PC-9 (cell line): ENCODE results near the gene MAST2. TPM values are rescaled to one million over a fixed set of nuclear protein-coding genes. Genes with fewer than 3 reads are reported as not detected.
"Not testable (repeated sequence)": the region's sequence is repeated elsewhere in the genome, so short reads cannot be mapped to it uniquely, and the experiment has no call there.

Experiments
- BruUV-seq: library from RNA; stranded (reverse); fragments of 400-500 nt; replicated peaks from 2 replicates; lab custom pipeline; 2021; lab: Mats Ljungman, UMichigan
- CTCF ChIA-PET: fragments of 300-600 bp; sonication (Branson Sonifier 250); formaldehyde crosslinking; loops from one replicate; lab custom pipeline; 2022; ENCODE audit warnings: antibody characterized with exemption; lab: Charles Lee
- POLR2A ChIA-PET: fragments of 300-600 bp; sonication (Branson Sonifier 250); formaldehyde crosslinking; loops from one replicate; lab custom pipeline; 2022; ENCODE audit warnings: antibody characterized with exemption; ENCODE audit not compliant: unreplicated experiment; lab: Charles Lee
- DNase-seq, 2 experiments: peaks; one replicate each; pipeline versions ENCODE4 v3.0.0 to v3.0.0-alpha.2; 2015 to 2022; ENCODE audit warnings: mixed read lengths in 1 of 2
- H2AFZ ChIP-seq: fragments of 200-600 bp; sonication (generic); 2 replicates; pipeline ENCODE4 v1.8.1; 2017; ENCODE audit warnings: antibody characterized with exemption
- H3F3A ChIP-seq: fragments of 200-600 bp; sonication (generic); 2 replicates; pipeline ENCODE4 v1.8.1; 2017; ENCODE audit warnings: antibody characterized with exemption, mild to moderate bottlenecking, low read depth; ENCODE audit not compliant: insufficient read depth
- H3K27ac ChIP-seq: fragments of 200-600 bp; sonication (generic); 2 replicates; pipeline ENCODE4 v1.6.1; 2016; ENCODE audit warnings: mixed run types
- H3K27me3 ChIP-seq: fragments of 200-600 bp; sonication (generic); 2 replicates; pipeline ENCODE4 v1.6.1; 2016; ENCODE audit warnings: low read depth, mixed run types; ENCODE audit not compliant: insufficient read depth
- H3K36me3 ChIP-seq: fragments of 200-600 bp; sonication (generic); 2 replicates; pipeline ENCODE4 v1.6.1; 2016; ENCODE audit warnings: low read depth, mixed run types
- H3K4me1 ChIP-seq: fragments of 200-600 bp; sonication (generic); replicated peaks from 2 replicates; pipeline ENCODE4 v1.6.1; 2016; ENCODE audit warnings: mixed run types; ENCODE audit not compliant: insufficient read depth
- H3K4me2 ChIP-seq: fragments of 200-600 bp; sonication (generic); 2 replicates; pipeline ENCODE4 v1.6.1; 2017; ENCODE audit warnings: mixed run types
- H3K4me3 ChIP-seq: fragments of 200-600 bp; sonication (generic); 2 replicates; pipeline ENCODE4 v1.6.1; 2016; ENCODE audit warnings: mixed run types
- H3K79me2 ChIP-seq: fragments of 200-600 bp; sonication (generic); 2 replicates; pipeline ENCODE4 v1.6.1; 2017; ENCODE audit warnings: low read depth, mixed run types
- H3K9me2 ChIP-seq: fragments of 200-600 bp; sonication (generic); 2 replicates; pipeline ENCODE4 v1.8.1; 2017; ENCODE audit warnings: mild to moderate bottlenecking; ENCODE audit not compliant: insufficient read depth
- H3K9me3 ChIP-seq: fragments of 200-600 bp; sonication (generic); 2 replicates; pipeline ENCODE4 v1.8.1; 2016; ENCODE audit warnings: low read depth; ENCODE audit not compliant: insufficient read depth
- H4K20me1 ChIP-seq: fragments of 200-600 bp; sonication (generic); 2 replicates; pipeline ENCODE4 v1.8.1; 2017; ENCODE audit not compliant: insufficient read depth
- CTCF ChIP-seq: fragments of 200-600 bp; sonication (generic); conservative IDR thresholded peaks from 2 replicates; pipeline ENCODE4 v1.6.1; 2017; ENCODE audit warnings: mixed run types, antibody characterized with exemption, mild to moderate bottlenecking, moderate library complexity
- EZH2 ChIP-seq: fragments of 200-600 bp; sonication (generic); IDR thresholded peaks from 2 replicates; pipeline ENCODE4 v1.8.0; 2017; ENCODE audit warnings: antibody characterized with exemption, low read depth
- intact Hi-C: fragments of 100-400 bp; cut with micrococcal nuclease; formaldehyde crosslinking; loops from one replicate; pipeline ENCODE4 v1.10.0; 2022; ENCODE audit not compliant: unreplicated experiment
- total RNA-seq: library from RNA; stranded (reverse); gene quantifications from 2 replicates; pipeline ENCODE4 v1.2.3, GENCODE V29; 2021

Gene MAST2
- total RNA-seq, 1 experiment from 2014 or later: 58.8 TPM

DNA sequence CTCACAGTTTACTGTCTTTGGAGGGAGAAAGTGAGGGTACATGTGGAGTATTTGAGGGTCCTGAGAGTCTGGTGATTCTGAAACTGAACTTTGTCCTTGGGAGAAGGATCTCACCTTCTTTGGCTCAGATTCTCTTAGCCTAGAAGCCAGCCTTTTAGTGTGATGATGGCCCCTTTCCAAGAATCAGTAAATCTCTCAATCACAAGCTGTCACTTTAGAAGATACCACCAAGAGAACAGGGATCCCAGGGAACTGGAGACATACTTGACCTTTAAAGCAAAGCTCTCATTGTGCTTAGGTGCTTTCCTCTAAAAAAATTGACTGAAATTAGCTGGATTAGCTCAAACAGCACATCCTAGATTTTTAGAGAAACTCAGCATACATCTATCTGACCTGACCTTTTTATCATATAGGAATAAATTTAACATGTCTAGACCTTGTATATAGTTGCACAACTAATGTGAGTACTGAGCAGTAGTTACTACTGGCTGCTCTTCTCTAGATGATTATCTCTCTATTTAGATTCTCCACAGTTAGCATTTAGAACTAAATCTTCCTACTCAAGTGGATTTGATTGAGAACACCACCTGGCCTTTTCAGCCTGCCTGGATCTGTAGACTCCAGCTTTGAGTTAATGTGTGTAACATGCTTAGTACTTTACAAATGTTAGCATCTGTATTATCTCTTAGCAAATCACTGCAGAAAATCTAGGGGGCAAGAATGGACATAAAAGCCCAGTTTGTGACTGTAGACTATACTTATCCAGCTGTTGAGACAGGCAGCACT is 157.7 kb downstream of the MAST2 start:
- no peak overlapping the region for H3K4me3 ChIP-seq
- CTCF ChIA-PET: no interaction called here
- H3K79me2 ChIP-seq: no peaks in the 10 kb centered on the region
- H3K36me3 ChIP-seq: no peaks in the 10 kb centered on the region
- no peaks in the 10 kb centered on the region for H3F3A ChIP-seq
- TF ChIP-seq CTCF: no peak
- no peak for TF ChIP-seq EZH2
- no peaks in the 10 kb centered on the region for H4K20me1 ChIP-seq
- no peak overlapping the region for H3K27ac ChIP-seq
- H3K9me2 ChIP-seq: no peaks in the 10 kb centered on the region
- no TSS peak for BruUV-seq
- H3K27me3 ChIP-seq: no peaks in the 10 kb centered on the region
- POLR2A ChIA-PET: no interaction called here
- no peak overlapping the region for H3K4me2 ChIP-seq
- no peaks in the 10 kb centered on the region for H3K9me3 ChIP-seq
- intact Hi-C loops: no loop called here
- no peak overlapping the region for H2AFZ ChIP-seq
- DNase-seq: no peak
- H3K4me1 ChIP-seq: no peaks in the 10 kb centered on the region

DNA sequence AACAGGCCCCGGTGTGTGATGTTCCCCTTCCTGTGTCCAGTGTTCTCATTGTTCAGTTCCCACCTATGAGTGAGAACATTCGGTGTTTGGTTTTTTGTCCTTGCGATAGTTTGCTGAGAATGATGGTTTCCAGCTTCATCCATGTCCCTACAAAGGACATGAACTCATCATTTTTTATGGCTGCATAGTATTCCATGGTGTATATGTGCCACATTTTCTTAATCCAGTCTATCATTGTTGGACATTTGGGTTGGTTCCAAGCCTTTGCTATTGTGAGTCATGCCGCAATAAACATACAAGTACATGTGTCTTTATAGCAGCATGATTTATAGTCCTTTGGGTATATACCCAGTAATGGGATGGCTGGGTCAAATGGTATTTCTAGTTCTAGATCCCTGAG is 158.5 kb downstream of the MAST2 start:
- H3F3A ChIP-seq, H3K36me3 ChIP-seq, H4K20me1 ChIP-seq, H2AFZ ChIP-seq, H3K9me3 ChIP-seq, H3K9me2 ChIP-seq, POLR2A ChIA-PET, H3K4me1 ChIP-seq, DNase-seq, H3K79me2 ChIP-seq, H3K27ac ChIP-seq, H3K4me3 ChIP-seq, H3K27me3 ChIP-seq, intact Hi-C loops, CTCF ChIA-PET, H3K4me2 ChIP-seq, BruUV-seq: not testable (repeated sequence)

- Histone ChIP-seq H3K4me2 (no peak overlapping the region), H4K20me1 (no peaks in the 10 kb centered on the region), H3K9me3 (no peaks in the 10 kb centered on the region), H3K9me2 (no peaks in the 10 kb centered on the region), H3K27ac (no peak overlapping the region), H3K79me2 (no peaks in the 10 kb centered on the region), H3K36me3 (no peaks in the 10 kb centered on the region), H3K4me3 (no peak overlapping the region), H3K27me3 (no peaks in the 10 kb centered on the region), H3K4me1 (0 out of 2 replicates have a peak, but pooled peaks cover 4% of the 10 kb centered on the region), H2AFZ (no peak overlapping the region), H3F3A (0 out of 2 replicates have a peak, but pooled peaks cover 7% of the 10 kb centered on the region)
- no peak for DNase-seq
- BruUV-seq: no TSS peak
- ChIA-PET CTCF (no interaction called here), POLR2A (no interaction called here)
- TF ChIP-seq CTCF (no peak), EZH2 (no peak)
- intact Hi-C loops: no loop called here
Measured at GRCh38 chr1:45968941-45969666, 165.7 kb downstream of the MAST2 start.
